Stimulated activated CD4-positive, alpha-beta T cell treated with anti-CD3 and anti-CD28 coated beads, Interleukin-2, amount 100 ng/mL, for 48 hours (primary cell): ENCODE measurements around the gene GRID1.

ENCODE experiments used
- DNase-seq, 2 donors: peaks; one replicate each; pipeline ENCODE4 v3.0.0-alpha.2; 2020

The GRID1 gene

GRCh38 chr10:86155054-86155921 is 211.3 kb downstream of the GRID1 start:
- no peak for DNase-seq

- no peak for DNase-seq
Observed at GRCh38 chr10:86153751-86154150, 212.8 kb downstream of the GRID1 start.

- no peak for DNase-seq
Observed at GRCh38 chr10:86152911-86153310, 213.7 kb downstream of the GRID1 start.

GRCh38 chr10:86152354-86152753 is 214.2 kb downstream of the GRID1 start:
- no peak for DNase-seq

DNA sequence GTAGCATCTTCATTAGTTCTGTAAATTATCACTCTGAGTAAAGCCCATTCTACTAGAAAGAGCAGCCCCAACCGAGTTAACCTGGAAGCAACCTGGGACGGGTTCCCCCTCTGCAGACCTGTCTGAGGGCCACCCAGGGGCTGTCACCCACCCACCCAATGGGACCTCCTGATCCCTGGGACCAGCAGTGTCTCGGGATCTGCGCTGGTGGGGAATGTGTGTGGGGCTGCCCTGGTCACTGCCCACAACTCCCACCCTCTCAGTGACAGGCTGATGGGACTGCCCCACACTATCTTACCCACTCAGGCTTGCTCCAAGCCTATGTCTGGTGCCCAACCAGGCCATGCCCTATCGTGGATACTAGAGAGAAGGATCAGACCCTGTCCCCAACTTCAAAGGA is 215.0 kb downstream of the GRID1 start:
- no peak for DNase-seq

- DNase-seq, result no peak
Observed at GRCh38 chr10:86149257-86149656, 217.3 kb downstream of the GRID1 start.

GRCh38 chr10:86148117-86148516 is 218.5 kb downstream of the GRID1 start:
- no peak for DNase-seq

DNA sequence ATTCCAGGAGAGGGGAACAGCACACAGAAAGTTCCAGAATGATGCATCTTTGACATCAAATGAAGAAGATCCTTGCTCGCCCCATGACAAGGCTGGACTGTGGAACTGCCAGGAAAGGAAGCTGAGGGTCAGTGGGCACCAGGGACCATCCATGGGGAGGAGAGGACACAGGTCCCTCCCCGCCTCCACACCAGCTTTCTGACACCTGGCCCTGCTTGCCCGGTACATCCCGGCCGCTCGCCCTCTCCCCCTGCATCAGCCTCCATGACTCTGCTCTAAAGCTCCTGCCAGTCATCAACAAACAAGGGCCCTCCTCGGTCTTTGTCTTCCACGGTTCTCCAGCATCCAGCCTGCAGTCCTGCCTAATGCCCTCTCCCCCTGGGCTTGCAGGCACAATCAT is 222.3 kb downstream of the GRID1 start:
- DNase-seq, result no peak

DNA sequence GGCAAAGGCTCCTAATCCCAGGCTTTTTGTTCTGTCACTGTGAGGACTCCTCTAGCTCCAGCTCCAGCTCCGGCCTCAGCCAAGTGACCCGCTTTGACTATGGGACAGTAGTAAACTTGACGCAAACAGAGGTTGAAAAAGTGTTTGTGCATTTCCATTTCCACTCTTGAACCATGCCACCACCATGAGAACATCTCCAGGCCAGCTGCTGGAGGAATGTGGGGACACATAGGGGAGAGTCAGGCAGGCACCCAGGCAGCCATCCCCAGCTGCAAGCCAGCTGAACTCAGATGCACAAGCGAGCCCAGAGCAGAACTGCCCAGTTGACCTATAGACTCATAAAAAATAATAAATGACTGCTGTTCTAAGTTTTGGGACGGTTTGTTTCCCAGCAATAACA is 224.7 kb downstream of the GRID1 start:
- DNase-seq, result no peak

GRCh38 chr10:86139066-86139657 is 227.4 kb downstream of the GRID1 start:
- peak; percentile 29 to 34 for DNase-seq

- no peak for DNase-seq
Observed at GRCh38 chr10:86138551-86139065, 228.0 kb downstream of the GRID1 start.

DNA sequence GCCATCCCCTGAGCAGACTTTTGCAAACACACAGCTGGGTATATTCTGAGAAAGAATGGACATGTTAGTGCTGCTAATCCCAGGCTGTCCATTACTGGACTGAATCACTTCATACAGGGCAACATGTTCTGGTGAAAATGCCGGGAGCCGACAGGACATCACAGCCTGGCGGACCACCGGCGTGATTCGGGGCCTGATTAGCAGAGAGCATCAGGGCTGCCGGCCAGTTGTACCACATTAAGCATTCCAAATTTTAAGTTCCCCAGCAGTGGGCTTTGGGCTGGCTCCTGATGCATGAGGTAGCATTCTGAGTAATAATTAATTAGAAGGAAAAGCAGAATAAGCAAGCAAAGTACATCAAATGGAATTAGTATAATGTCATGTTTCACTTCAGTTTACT is 229.0 kb downstream of the GRID1 start:
- no peak for DNase-seq

DNA sequence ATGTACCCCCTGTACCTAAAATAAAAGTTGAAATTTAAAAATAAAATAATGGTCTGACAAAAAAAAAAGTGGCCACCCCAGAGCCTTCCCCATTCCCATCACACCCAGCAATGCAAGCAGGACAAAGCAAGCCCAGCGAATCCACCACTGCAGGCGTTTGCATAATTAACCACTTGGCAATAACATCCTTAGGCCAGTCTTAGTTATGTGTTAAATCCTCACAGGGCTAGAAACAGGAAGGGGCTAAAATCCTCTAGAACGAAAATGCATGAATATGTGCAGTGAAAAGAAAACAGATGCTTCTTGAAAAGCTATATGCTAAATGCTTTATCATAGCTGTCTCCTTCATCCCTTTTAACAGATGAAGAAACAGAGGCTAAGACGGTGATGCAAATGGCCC is 229.7 kb downstream of the GRID1 start:
- DNase-seq, result no peak

DNA sequence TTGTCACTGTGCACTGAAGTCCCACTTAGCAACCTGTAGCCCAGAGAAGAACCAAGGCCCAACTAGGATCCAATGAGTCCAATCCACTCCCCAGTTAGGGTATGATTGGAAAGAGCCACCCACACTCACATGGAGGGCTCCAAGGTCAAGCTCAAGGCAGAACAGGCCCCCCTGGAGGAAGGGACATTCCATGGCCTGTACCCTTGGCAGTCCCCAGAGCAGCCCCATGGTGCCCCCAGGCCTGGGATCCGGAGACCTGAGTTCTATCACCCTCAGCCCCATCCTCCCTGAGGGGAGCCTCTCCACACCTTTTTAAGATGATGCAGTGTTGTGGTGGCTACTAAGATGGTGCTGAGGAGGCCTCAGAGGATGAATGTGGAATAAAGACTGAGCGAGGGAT is 231.4 kb downstream of the GRID1 start:
- no peak for DNase-seq

DNA sequence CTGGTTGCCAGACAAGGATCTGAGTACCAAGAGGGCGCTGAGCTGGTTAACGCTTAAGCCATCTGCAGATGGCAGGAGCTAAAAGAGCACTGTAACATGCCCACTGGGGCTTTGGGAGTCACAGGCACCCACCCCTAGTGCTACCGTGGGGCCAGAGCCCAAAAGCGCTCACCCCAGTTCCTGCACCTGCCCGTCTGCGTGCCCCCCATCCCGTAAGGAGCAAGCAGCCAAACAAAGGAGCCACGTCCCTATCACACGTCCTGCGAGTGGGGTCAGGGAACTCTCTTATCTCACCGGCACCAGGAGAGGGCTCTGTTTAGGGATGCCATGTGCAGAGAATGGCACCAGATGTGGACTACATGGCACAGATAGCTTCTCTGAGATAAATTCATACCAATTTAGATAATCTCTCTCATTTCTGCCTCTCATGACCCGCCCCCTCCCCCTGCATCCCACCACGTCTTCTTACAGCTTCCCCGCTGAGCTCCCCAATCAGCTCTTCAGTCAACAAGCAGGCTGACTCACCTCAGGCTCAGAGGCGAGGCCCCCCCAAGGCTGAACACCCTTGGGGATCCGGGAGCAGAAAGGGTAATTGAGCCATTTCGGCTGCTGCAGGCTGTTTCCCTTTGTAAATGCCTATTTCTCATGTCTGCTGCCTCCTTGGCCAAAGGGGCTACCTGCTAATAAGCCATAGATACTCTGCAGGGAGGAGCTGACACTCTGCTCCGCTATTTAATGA is 235.7 kb downstream of the GRID1 start:
- DNase-seq, result no peak

- DNase-seq, result no peak
Observed at GRCh38 chr10:86130041-86130440, 236.6 kb downstream of the GRID1 start.

DNA sequence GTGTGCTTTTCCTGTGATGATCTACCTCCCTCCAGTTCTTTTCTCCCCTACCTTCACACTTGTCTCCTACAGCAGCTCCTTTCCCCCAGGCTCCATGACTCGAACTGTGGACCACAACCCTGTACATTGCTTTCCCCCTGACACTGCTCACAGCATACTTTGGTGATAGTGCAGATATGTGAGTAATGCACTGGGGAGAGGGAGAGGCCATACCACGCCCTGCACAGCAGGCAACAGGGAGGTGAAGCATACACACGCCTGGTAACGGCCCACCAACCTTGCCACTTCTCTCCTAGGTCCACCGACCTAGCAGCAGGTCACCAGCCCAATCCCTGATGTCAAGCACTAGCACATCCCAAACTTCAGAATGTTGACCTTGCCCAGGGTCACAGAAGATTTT is 238.2 kb downstream of the GRID1 start:
- DNase-seq, result no peak

DNA sequence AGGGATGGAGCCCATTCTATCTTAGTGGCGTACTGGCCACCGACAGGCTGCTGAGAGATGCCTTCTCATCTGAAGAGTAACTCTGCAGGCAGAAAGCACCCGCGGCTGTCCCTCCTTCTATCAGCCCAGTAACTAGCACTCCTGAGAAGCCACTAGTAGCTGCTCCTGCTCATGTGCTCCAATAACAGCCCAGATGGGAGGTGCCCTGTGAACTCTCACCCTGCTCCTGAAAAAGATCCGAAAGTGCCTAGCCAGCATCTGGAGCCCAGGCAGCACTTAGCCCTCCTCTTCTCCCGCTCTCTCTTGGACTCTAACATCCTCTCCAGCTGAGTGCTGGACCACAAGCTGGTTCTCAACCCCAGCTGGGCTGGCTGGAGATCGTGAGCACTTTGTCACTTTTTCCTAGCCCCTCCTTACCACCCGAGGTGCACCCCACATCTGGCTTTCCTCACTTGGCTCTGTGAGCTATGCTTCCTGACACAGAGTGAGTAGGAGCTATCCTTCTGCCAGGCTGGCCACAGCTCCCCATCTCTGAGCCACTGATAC is 239.2 kb downstream of the GRID1 start:
- DNase-seq, result no peak

GRCh38 chr10:86124734-86125133 is 241.9 kb downstream of the GRID1 start:
- DNase-seq, result no peak

DNA sequence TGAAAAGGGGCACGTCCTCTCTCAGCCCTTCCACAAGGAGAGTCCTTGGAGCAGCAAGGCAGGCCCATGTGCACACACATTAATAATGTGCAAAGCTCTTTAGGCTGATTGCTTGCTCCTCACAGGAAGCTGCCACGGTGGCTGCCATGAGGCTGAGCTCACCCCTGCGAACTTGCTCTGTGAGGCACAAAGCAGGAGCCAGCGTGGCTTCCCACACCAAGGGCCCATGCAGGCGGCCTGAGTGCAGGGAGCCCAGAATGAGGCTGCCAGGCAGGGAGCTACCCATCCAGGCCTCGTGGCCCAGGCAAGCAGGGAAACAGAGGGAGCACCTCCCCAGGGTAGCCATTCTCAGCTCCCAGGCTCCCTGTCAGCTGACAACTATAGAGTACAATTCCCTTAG is 242.9 kb downstream of the GRID1 start:
- no peak for DNase-seq

DNA sequence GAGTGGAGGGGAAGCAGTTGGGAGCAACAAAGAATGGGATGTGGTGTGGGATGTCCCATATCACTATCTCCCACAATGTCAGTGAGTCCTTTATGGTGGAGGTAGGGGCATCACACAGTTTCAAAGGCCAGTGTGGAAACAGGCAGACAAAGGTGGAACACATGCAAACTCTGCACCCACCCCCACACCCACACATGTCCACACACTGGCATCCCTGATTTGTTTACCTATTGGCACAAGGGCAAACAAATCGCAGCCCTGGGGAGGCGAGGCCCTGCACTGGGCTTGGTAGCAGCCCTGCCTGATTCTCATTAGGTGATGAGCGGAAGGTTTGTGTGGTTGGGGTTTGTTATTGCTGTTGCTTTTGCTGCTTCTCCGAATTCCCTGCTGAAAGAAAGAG is 243.3 kb downstream of the GRID1 start:
- no peak for DNase-seq

DNA sequence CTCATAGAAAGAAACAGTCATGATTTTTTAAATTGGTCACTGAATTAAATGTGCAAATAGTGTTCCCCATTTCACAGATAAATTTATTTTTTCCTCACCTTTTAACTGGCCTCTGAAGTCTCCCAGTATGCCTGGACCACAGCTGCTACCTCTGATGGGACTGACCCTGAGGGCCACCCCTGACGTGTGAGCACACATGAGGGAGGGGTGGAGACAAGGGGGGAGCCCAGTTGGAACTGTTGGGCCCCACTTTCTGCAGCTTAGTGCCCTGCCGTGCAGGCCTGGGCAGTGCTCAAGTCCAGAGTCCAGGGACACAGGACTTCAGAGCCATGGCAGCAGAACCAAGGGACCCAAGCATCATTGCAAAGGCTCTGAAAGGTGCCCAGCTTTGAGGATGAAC is 243.9 kb downstream of the GRID1 start:
- DNase-seq, result no peak

GRCh38 chr10:86121200-86121599 is 245.4 kb downstream of the GRID1 start:
- DNase-seq, result no peak
